HepG2 (cell line): Measurements from ENCODE around the gene TGFB2. TPM values are rescaled to one million over a fixed set of nuclear protein-coding genes. Genes with fewer than 3 reads are reported as not detected.
A peak's percentile ranks its signal among the peaks of the same experiment; 100 is the strongest.

ENCODE experiments used
- CHD4 ChIP-seq: fragments of 200-600 bp; sonication (generic); IDR thresholded peaks from 2 replicates; pipeline ENCODE4 v1.7.0; 2017; ENCODE audit warnings: mild to moderate bottlenecking, low read length, borderline replicate concordance
- DPF2 ChIP-seq: sonication (generic); formaldehyde crosslinking; IDR thresholded peaks from 2 replicates; pipeline ENCODE4 v1.4.0; 2020; ENCODE audit warnings: mild to moderate bottlenecking, low read depth, missing genetic modification reagents, borderline replicate concordance
- EHMT2 ChIP-seq: fragments of 200-600 bp; sonication (generic); IDR thresholded peaks from 2 replicates; pipeline ENCODE4 v1.7.0; 2017; ENCODE audit warnings: antibody characterized with exemption, low read depth, low read length, borderline replicate concordance
- ERF ChIP-seq: IDR thresholded peaks from 2 replicates; pipeline ENCODE4 v1.6.1; 2018; ENCODE audit warnings: missing biosample characterization, missing genetic modification reagents
- FOXA3 ChIP-seq: IDR thresholded peaks from 2 replicates; pipeline ENCODE4 v1.6.1; 2016; ENCODE audit warnings: missing genetic modification reagents, missing compliant biosample characterization
- FOXO1 ChIP-seq: sonication (generic); formaldehyde crosslinking; IDR thresholded peaks from 2 replicates; pipeline ENCODE4 v1.4.0; 2020; ENCODE audit warnings: missing genetic modification reagents
- GATAD2A ChIP-seq: IDR thresholded peaks from 2 replicates; pipeline ENCODE4 v1.6.1; 2016
- HDAC2 ChIP-seq: sonication (generic); formaldehyde crosslinking; IDR thresholded peaks from 2 replicates; pipeline ENCODE4 v1.4.0; 2020; ENCODE audit warnings: missing genetic modification reagents
- HMG20A ChIP-seq: IDR thresholded peaks from 2 replicates; pipeline ENCODE4 v1.6.1; 2016; ENCODE audit warnings: borderline replicate concordance
- HNF4G ChIP-seq, 2 experiments: sonication (generic) in 1 of 2; formaldehyde crosslinking in 1 of 2; IDR thresholded peaks; 2 replicates each; pipeline versions ENCODE4 v1.4.0 to v1.6.1; 2011 to 2020; ENCODE audit warnings: borderline replicate concordance in 2 of 2, low read depth in 2 of 2, mild to moderate bottlenecking in 2 of 2, low read length in 1 of 2, missing genetic modification reagents in 1 of 2, moderate library complexity in 1 of 2
- NCOA2 ChIP-seq: sonication (generic); formaldehyde crosslinking; IDR thresholded peaks from 2 replicates; pipeline ENCODE4 v1.8.0; 2022; ENCODE audit warnings: inconsistent platforms
- NR2F6 ChIP-seq, 2 experiments: IDR thresholded peaks; 2 replicates each; pipeline ENCODE4 v1.6.1; 2016; ENCODE audit warnings: antibody characterized with exemption in 1 of 2, mild to moderate bottlenecking in 1 of 2
- POGZ ChIP-seq: sonication (generic); formaldehyde crosslinking; IDR thresholded peaks from 2 replicates; pipeline ENCODE4 v1.4.0; 2020; ENCODE audit warnings: mild to moderate bottlenecking, missing genetic modification reagents
- RARA ChIP-seq: IDR thresholded peaks from 2 replicates; pipeline ENCODE4 v1.6.1; 2016; ENCODE audit warnings: missing genetic modification reagents, missing compliant biosample characterization
- SAP130 ChIP-seq: IDR thresholded peaks from 2 replicates; pipeline ENCODE4 v1.6.1; 2016; ENCODE audit warnings: low read depth
- SOX13 ChIP-seq, 3 experiments: fragments of 450-650 bp in 1 of 3; sonication (generic) in 1 of 3; formaldehyde crosslinking in 1 of 3; IDR thresholded peaks in 2 of 3; conservative IDR thresholded peaks in 1 of 3; 2 replicates each; pipeline versions ENCODE4 v1.5.0 to v1.6.1; 2016 to 2020; ENCODE audit warnings: antibody characterized with exemption in 1 of 3, mild to moderate bottlenecking in 1 of 3, missing compliant biosample characterization in 1 of 3, missing genetic modification reagents in 1 of 3, moderate library complexity in 1 of 3
- SOX5 ChIP-seq: IDR thresholded peaks from 2 replicates; pipeline ENCODE4 v1.6.1; 2016; ENCODE audit warnings: borderline replicate concordance
- ZFP1 ChIP-seq: IDR thresholded peaks from 2 replicates; pipeline ENCODE4 v1.6.1; 2016
- ZNF326 ChIP-seq: sonication (generic); formaldehyde crosslinking; IDR thresholded peaks from 2 replicates; pipeline ENCODE4 v1.4.0; 2020; ENCODE audit warnings: missing genetic modification reagents, borderline replicate concordance
- ZNF562 ChIP-seq: sonication (generic); formaldehyde crosslinking; IDR thresholded peaks from 2 replicates; pipeline ENCODE4 v1.8.0; 2022; ENCODE audit warnings: missing genetic modification reagents, borderline replicate concordance
- ZNF713 ChIP-seq: sonication (generic); formaldehyde crosslinking; IDR thresholded peaks from 2 replicates; pipeline ENCODE4 v1.4.0; 2020; ENCODE audit warnings: mild to moderate bottlenecking, missing genetic modification reagents
- ZNF766 ChIP-seq: sonication (generic); formaldehyde crosslinking; IDR thresholded peaks from 2 replicates; pipeline ENCODE4 v1.5.0; 2020; ENCODE audit warnings: missing genetic modification reagents, borderline replicate concordance
- polyA plus RNA-seq, 8 experiments: library from polyadenylated mRNA; depleted of rRNA in 3 of 8; stranded (reverse) in 7 of 8; unstranded in 1 of 8; fragments of >200 nt; fragmentation: Illumina TruSeq in 4 of 8; extraction: Trizol in 4 of 8; gene quantifications; 2 replicates each; pipeline versions ENCODE4 v1.2.1 to v1.2.3, GENCODE V29; 2011 to 2016; ENCODE audit warnings: low read depth in 4 of 8, missing spikeins in 1 of 8, mixed read lengths in 1 of 8; ENCODE audit not compliant: insufficient read depth in 1 of 8
- total RNA-seq, 5 experiments: library from RNA; depleted of rRNA; stranded (reverse); fragments of >200 nt; fragmentation: Illumina TruSeq; extraction: Trizol; gene quantifications; 2 replicates each; pipeline ENCODE4 v1.2.3, GENCODE V29; 2016; ENCODE audit warnings: low read depth in 1 of 5
- TF ChIP-seq, protein P1 (sequence below): IDR thresholded peaks from 2 replicates; pipeline ENCODE4 v1.4.0; 2020; ENCODE audit warnings: mild to moderate bottlenecking, missing genetic modification reagents
- TF ChIP-seq, protein P2 (sequence below): sonication (generic); formaldehyde crosslinking; IDR thresholded peaks from 2 replicates; pipeline ENCODE4 v1.5.0; 2020; ENCODE audit warnings: mild to moderate bottlenecking, missing genetic modification reagents, borderline replicate concordance

Gene TGFB2
- total and polyA plus RNA-seq, 2 of the 13 experiments (the other 11 are each of a cell fraction or from before 2014, with no cell fraction given) = 0.07 TPM; not detected in 1

DNA sequence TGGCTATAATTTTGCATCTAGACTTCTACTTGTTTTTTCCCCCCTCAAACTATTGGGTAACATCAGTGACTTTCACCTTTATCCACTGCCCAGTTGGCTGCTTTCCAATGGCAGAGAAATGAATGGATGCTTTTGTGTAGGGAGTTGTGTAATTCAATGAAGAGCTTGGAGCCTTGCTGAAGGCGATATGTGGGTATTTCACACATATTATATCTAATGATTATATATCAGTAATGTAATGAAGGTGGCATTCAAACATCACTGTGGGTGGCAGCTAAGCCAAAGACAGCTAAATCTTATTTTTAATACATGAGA, 81.2 kb downstream of the TGFB2 start (continued):
- TF ChIP-seq NR2F6 (IDR thresholded peaks at IDR 0.05) (peak; percentile 57; the same call in 1 of the 2 replicates), NR2F6 (CRISPR knock-in tag; IDR thresholded peaks at IDR 0.05) (peak; percentile 67; the same call in 1 of the 2 replicates), DPF2 (CRISPR knock-in tag) (peak; percentile 56; the same call in 1 of the 2 replicates), POGZ (peak; percentile 31; the same call in 1 of the 2 replicates), FOXO1 (0 out of 2 replicates have a peak, but pooled peaks have one; percentile 23), HNF4G (IDR thresholded peaks at IDR 0.05; ENCODE audit: borderline replicate concordance, low read depth, low read length) (peak; percentile 65), HNF4G (CRISPR knock-in tag; IDR thresholded peaks at IDR 0.05; ENCODE audit: borderline replicate concordance, low read depth) (no peak), SOX5 (CRISPR knock-in tag) (peak; percentile 76), RARA (peak; percentile 44), SOX13 (IDR thresholded peaks at IDR 0.05) (no peak), SOX13 (CRISPR knock-in tag; conservative IDR thresholded peaks at IDR 0.05 in 1 of 2, IDR thresholded peaks at IDR 0.05 in 1 of 2) (peak in 1 of 2 experiments; percentile 85; a peak in 2 of 4 replicates), HMG20A (CRISPR knock-in tag) (peak; percentile 85), NCOA2 (peak; percentile 77), ERF (0 out of 2 replicates have a peak, but pooled peaks have one; percentile 28), ZFP1 (0 out of 2 replicates have a peak, but pooled peaks have one; percentile 63), FOXA3 (CRISPR knock-in tag) (peak; percentile 63), ZNF766 (CRISPR knock-in tag) (no peak), ZNF326 (no peak), SAP130 (CRISPR knock-in tag) (0 out of 2 replicates have a peak, but pooled peaks have one; percentile 34), HDAC2 (CRISPR knock-in tag) (peak; percentile 64; the same call in 1 of the 2 replicates), EHMT2 (peak; percentile 83; the same call in 1 of the 2 replicates), GATAD2A (CRISPR knock-in tag) (peak; percentile 91), ZNF713 (CRISPR knock-in tag) (no peak), ZNF562 (CRISPR knock-in tag) (no peak), CHD4 (no peak; the same call in 1 of the 2 replicates)
- TF ChIP-seq, protein P1, sequence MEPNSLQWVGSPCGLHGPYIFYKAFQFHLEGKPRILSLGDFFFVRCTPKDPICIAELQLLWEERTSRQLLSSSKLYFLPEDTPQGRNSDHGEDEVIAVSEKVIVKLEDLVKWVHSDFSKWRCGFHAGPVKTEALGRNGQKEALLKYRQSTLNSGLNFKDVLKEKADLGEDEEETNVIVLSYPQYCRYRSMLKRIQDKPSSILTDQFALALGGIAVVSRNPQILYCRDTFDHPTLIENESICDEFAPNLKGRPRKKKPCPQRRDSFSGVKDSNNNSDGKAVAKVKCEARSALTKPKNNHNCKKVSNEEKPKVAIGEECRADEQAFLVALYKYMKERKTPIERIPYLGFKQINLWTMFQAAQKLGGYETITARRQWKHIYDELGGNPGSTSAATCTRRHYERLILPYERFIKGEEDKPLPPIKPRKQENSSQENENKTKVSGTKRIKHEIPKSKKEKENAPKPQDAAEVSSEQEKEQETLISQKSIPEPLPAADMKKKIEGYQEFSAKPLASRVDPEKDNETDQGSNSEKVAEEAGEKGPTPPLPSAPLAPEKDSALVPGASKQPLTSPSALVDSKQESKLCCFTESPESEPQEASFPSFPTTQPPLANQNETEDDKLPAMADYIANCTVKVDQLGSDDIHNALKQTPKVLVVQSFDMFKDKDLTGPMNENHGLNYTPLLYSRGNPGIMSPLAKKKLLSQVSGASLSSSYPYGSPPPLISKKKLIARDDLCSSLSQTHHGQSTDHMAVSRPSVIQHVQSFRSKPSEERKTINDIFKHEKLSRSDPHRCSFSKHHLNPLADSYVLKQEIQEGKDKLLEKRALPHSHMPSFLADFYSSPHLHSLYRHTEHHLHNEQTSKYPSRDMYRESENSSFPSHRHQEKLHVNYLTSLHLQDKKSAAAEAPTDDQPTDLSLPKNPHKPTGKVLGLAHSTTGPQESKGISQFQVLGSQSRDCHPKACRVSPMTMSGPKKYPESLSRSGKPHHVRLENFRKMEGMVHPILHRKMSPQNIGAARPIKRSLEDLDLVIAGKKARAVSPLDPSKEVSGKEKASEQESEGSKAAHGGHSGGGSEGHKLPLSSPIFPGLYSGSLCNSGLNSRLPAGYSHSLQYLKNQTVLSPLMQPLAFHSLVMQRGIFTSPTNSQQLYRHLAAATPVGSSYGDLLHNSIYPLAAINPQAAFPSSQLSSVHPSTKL (CRISPR knock-in tag) = peak; percentile 84
- TF ChIP-seq, protein P2, sequence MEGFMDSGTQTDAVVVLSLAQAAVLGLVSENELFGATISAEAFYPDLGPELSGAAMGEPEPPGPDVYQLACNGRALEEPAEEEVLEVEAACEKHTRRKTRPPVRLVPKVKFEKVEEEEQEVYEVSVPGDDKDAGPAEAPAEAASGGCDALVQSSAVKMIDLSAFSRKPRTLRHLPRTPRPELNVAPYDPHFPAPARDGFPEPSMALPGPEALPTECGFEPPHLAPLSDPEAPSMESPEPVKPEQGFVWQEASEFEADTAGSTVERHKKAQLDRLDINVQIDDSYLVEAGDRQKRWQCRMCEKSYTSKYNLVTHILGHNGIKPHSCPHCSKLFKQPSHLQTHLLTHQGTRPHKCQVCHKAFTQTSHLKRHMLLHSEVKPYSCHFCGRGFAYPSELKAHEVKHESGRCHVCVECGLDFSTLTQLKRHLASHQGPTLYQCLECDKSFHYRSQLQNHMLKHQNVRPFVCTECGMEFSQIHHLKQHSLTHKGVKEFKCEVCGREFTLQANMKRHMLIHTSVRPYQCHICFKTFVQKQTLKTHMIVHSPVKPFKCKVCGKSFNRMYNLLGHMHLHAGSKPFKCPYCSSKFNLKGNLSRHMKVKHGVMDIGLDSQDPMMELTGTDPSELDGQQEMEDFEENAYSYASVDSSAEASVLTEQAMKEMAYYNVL (CRISPR knock-in tag) = no peak
